ENCODE measurements around the gene NFKBIE.

Gene NFKBIE

GRCh38 chr6:44310241-44310640 is 44.9 kb upstream of the NFKBIE start:
- TF ChIP-seq CTCF (IDR thresholded peaks at IDR 0.05; ENCODE audit: poor library complexity, severe bottlenecking): no peak
- H3K4me3 ChIP-seq (ENCODE audit: severe bottlenecking): no peak overlapping the region
- H3K4me1 ChIP-seq (ENCODE audit: insufficient read depth, poor library complexity, severe bottlenecking): peaks cover 15% of the 10 kb centered on the region
- no peak for ATAC-seq (ENCODE audit: low read depth)
- DNase-seq (ENCODE audit: low spot score): no peak
- H3K27ac ChIP-seq (ENCODE audit: poor library complexity, severe bottlenecking): no peak overlapping the region
- H3K27me3 ChIP-seq (ENCODE audit: insufficient read depth, poor library complexity, severe bottlenecking): no peaks in the 10 kb centered on the region
- H3K36me3 ChIP-seq (ENCODE audit: low read depth): peaks cover 51% of the 10 kb centered on the region
- H3K9me3 ChIP-seq (ENCODE audit: severe bottlenecking): no peaks in the 10 kb centered on the region

GRCh38 chr6:44309631-44310030 is 44.3 kb upstream of the NFKBIE start:
- H3K27ac ChIP-seq (ENCODE audit: poor library complexity, severe bottlenecking): no peak overlapping the region

GRCh38 chr6:44309092-44309491 is 43.7 kb upstream of the NFKBIE start:
- Histone ChIP-seq H3K9me3 (ENCODE audit: severe bottlenecking) (no peaks in the 10 kb centered on the region), H3K4me3 (ENCODE audit: severe bottlenecking) (no peak overlapping the region), H3K36me3 (ENCODE audit: low read depth) (peaks cover 62% of the 10 kb centered on the region), H3K4me1 (ENCODE audit: insufficient read depth, poor library complexity, severe bottlenecking) (peaks cover 15% of the 10 kb centered on the region), H3K27me3 (ENCODE audit: insufficient read depth, poor library complexity, severe bottlenecking) (no peaks in the 10 kb centered on the region), H3K27ac (ENCODE audit: poor library complexity, severe bottlenecking) (no peak overlapping the region)
- DNase-seq (ENCODE audit: low spot score) (no peak), ATAC-seq (ENCODE audit: low read depth) (peak; percentile 61)
- no peak for TF ChIP-seq CTCF (IDR thresholded peaks at IDR 0.05; ENCODE audit: poor library complexity, severe bottlenecking)

More at GRCh38 chr6:44309631-44310030, 44.3 kb upstream of the NFKBIE start:
- no peak overlapping the region for H3K4me3 ChIP-seq (ENCODE audit: severe bottlenecking)
- ATAC-seq (ENCODE audit: low read depth): no peak
- H3K9me3 ChIP-seq (ENCODE audit: severe bottlenecking): no peaks in the 10 kb centered on the region
- peaks cover 15% of the 10 kb centered on the region for H3K4me1 ChIP-seq (ENCODE audit: insufficient read depth, poor library complexity, severe bottlenecking)
- H3K36me3 ChIP-seq (ENCODE audit: low read depth): peaks cover 57% of the 10 kb centered on the region
- no peak for TF ChIP-seq CTCF (IDR thresholded peaks at IDR 0.05; ENCODE audit: poor library complexity, severe bottlenecking)
- no peaks in the 10 kb centered on the region for H3K27me3 ChIP-seq (ENCODE audit: insufficient read depth, poor library complexity, severe bottlenecking)
- no peak for DNase-seq (ENCODE audit: low spot score)

- Histone ChIP-seq H3K4me1 (ENCODE audit: insufficient read depth, poor library complexity, severe bottlenecking) (peaks cover 12% of the 10 kb centered on the region), H3K4me3 (ENCODE audit: severe bottlenecking) (no peak overlapping the region), H3K36me3 (ENCODE audit: low read depth) (peaks cover 78% of the 10 kb centered on the region), H3K27ac (ENCODE audit: poor library complexity, severe bottlenecking) (no peak overlapping the region), H3K9me3 (ENCODE audit: severe bottlenecking) (no peaks in the 10 kb centered on the region), H3K27me3 (ENCODE audit: insufficient read depth, poor library complexity, severe bottlenecking) (no peaks in the 10 kb centered on the region)
- DNase-seq (ENCODE audit: low spot score) (no peak), ATAC-seq (ENCODE audit: low read depth) (no peak)
- no peak for TF ChIP-seq CTCF (IDR thresholded peaks at IDR 0.05; ENCODE audit: poor library complexity, severe bottlenecking)
Measured at GRCh38 chr6:44307217-44307616, 41.9 kb upstream of the NFKBIE start.

GRCh38 chr6:44306710-44307109 is 41.4 kb upstream of the NFKBIE start:
- peaks cover 78% of the 10 kb centered on the region for H3K36me3 ChIP-seq (ENCODE audit: low read depth)

More at GRCh38 chr6:44306710-44307109, 41.4 kb upstream of the NFKBIE start:
- Histone ChIP-seq H3K4me1 (ENCODE audit: insufficient read depth, poor library complexity, severe bottlenecking) (peaks cover 10% of the 10 kb centered on the region), H3K27ac (ENCODE audit: poor library complexity, severe bottlenecking) (no peak overlapping the region), H3K4me3 (ENCODE audit: severe bottlenecking) (no peak overlapping the region), H3K9me3 (ENCODE audit: severe bottlenecking) (no peaks in the 10 kb centered on the region), H3K27me3 (ENCODE audit: insufficient read depth, poor library complexity, severe bottlenecking) (no peaks in the 10 kb centered on the region)
- no peak for DNase-seq (ENCODE audit: low spot score)
- no peak for ATAC-seq (ENCODE audit: low read depth)
- TF ChIP-seq CTCF (IDR thresholded peaks at IDR 0.05; ENCODE audit: poor library complexity, severe bottlenecking): no peak
